ENCODE measurements around the gene TCOF1. TPM values are rescaled to one million over a fixed set of nuclear protein-coding genes. Genes with fewer than 3 reads are reported as not detected.
A peak's percentile ranks its signal among the peaks of the same experiment; 100 is the strongest.

TCOF1 gene, protein sequence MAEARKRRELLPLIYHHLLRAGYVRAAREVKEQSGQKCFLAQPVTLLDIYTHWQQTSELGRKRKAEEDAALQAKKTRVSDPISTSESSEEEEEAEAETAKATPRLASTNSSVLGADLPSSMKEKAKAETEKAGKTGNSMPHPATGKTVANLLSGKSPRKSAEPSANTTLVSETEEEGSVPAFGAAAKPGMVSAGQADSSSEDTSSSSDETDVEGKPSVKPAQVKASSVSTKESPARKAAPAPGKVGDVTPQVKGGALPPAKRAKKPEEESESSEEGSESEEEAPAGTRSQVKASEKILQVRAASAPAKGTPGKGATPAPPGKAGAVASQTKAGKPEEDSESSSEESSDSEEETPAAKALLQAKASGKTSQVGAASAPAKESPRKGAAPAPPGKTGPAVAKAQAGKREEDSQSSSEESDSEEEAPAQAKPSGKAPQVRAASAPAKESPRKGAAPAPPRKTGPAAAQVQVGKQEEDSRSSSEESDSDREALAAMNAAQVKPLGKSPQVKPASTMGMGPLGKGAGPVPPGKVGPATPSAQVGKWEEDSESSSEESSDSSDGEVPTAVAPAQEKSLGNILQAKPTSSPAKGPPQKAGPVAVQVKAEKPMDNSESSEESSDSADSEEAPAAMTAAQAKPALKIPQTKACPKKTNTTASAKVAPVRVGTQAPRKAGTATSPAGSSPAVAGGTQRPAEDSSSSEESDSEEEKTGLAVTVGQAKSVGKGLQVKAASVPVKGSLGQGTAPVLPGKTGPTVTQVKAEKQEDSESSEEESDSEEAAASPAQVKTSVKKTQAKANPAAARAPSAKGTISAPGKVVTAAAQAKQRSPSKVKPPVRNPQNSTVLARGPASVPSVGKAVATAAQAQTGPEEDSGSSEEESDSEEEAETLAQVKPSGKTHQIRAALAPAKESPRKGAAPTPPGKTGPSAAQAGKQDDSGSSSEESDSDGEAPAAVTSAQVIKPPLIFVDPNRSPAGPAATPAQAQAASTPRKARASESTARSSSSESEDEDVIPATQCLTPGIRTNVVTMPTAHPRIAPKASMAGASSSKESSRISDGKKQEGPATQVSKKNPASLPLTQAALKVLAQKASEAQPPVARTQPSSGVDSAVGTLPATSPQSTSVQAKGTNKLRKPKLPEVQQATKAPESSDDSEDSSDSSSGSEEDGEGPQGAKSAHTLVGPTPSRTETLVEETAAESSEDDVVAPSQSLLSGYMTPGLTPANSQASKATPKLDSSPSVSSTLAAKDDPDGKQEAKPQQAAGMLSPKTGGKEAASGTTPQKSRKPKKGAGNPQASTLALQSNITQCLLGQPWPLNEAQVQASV (N-terminal part only)
- 88.2 TPM for polyA plus RNA-seq (2013, experiment 1 of 4)
- 73.4 TPM for polyA plus RNA-seq (2013, experiment 2 of 4)
- 61.1 TPM for polyA plus RNA-seq (2013, experiment 3 of 4)
- 60.8 TPM for polyA plus RNA-seq (2013, experiment 4 of 4)

DNA sequence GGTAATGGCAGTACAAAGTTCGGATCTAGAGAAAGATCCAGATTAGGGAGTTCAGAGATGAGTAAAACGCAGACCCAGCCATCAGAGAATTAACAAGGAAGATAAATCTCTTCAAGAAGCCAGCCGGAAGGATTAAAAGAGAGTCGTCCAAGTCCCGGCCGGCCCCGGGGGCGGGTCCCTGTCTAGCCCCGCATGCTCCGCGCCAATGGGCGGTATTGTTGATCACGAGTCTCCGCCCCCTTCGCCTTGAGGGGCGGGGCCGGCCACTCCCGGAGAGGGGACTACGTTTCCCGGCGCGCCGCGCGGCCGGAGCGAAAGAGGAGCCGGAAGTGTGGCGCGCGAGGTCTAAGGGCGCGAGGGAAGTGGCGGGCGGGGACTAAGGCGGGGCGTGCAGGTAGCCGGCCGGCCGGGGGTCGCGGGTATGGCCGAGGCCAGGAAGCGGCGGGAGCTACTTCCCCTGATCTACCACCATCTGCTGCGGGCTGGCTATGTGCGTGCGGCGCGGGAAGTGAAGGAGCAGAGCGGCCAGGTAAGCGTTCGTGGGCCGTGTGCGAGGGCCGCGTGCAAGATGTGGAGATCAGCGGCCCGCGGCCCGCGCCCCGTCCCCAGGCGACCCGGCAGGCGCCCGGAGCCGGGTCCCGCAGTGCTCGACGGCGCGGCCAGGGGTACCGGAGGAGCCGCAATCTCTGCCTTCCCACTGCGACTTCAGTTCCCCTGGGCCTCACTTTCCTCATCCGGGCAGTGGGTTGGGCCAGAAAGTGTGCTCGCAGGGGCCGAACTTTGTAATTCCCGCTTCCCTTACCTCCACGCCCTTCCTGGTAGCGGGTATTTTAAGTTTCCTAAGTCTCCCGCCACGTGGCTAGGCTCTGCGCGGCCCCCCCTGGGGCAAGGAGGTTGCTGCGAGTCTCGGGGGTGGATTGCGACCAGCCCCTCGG, at the start of gene TCOF1:
TCOF1 (plus strand) TSS at position 372 of the 935 bp plus-strand sequence; CDS start at position 422, 50 bp downstream.
- H3K27me3 ChIP-seq (ENCODE audit: control insufficient read depth, insufficient read depth, low read length, poor library complexity, severe bottlenecking): no peaks in the 10 kb centered on the region
- no peak within 1 kb of the TSS for H3K27ac ChIP-seq (ENCODE audit: insufficient read depth, low read depth, low read length, poor library complexity, severe bottlenecking)
- H3K36me3 ChIP-seq (ENCODE audit: control insufficient read depth, insufficient read depth, low read length): peaks cover 11% of the 10 kb centered on the region
- peak within 1 kb of the TSS; percentile 58 for H3K4me3 ChIP-seq (ENCODE audit: insufficient read depth, low read depth, low read length)
- 1% methylated on average over 90 of the region's 90 CpGs for WGBS, 2 experiments
- H3K9me3 ChIP-seq (ENCODE audit: control insufficient read depth, low read length): no peaks in the 10 kb centered on the region
- H3K4me1 ChIP-seq (ENCODE audit: control insufficient read depth, insufficient read depth, low read length): no peaks in the 10 kb centered on the region

DNA sequence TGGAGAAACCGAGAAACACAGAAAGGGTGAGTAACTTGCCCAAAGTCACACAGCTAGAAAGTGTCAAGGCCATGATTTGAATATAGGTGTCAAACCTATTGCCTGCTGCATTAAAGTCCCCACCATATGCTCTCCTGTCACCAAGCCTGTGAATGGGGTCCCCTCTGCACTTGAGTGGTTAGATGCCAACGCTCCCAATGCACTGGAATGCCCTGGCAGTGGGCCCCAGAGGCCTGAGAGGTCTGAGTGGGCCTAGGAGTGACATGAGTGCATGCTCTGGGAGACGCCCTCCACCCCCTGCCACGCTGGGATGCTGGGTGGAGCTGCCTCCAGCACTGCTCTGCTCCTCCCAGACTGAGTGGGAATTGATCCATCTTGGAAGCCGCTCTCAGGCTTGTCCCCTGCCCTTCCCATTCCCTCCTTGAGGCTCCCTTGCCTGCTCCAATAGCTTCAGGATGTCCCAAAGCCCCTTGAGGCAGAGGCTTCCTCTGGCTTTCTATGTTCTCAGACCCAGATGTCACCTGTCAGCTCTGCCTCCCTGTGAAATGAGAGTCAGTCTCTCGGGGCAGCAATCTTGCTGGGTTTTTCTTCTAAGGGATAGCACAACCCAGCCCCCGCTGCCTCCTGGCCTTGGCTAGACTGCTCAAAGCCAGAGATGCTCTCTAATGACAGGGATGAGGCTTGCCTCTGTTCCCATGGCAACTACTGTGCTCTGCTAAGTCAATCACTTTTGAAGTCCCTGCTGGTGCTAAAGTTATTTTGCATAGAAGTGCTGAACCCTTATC, 48.2 kb upstream of the TCOF1 start:
- H3K9me3 ChIP-seq (ENCODE audit: control insufficient read depth, low read length): no peaks in the 10 kb centered on the region
- peak overlapping the region; percentile 45 for H3K27ac ChIP-seq (ENCODE audit: insufficient read depth, low read depth, low read length, poor library complexity, severe bottlenecking)
- no peaks in the 10 kb centered on the region for H3K36me3 ChIP-seq (ENCODE audit: control insufficient read depth, insufficient read depth, low read length)
- H3K27me3 ChIP-seq (ENCODE audit: control insufficient read depth, insufficient read depth, low read length, poor library complexity, severe bottlenecking): no peaks in the 10 kb centered on the region
- peaks cover 13% of the 10 kb centered on the region for H3K4me1 ChIP-seq (ENCODE audit: control insufficient read depth, insufficient read depth, low read length)
- WGBS, 2 experiments: 62 to 65% methylated on average over 7 of the region's 7 CpGs
- H3K4me3 ChIP-seq (ENCODE audit: insufficient read depth, low read depth, low read length): no peak overlapping the region

DNA sequence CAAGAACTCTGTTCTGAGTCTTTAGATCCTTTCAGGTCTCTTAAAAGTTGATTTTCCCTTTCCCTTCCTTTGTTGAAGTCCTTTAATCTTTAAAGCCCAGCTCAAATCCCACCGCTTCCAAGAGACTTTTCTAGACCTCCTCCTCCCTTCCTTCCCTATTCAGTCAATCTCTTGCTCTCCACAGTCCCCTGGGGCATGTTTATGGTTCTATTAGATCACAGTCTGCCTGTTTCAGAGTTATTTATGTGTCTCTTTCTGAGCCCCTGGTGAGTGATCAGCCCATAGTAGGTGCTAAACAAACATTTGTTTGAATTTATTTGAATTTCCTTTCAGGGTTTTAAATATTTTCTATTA, 47.6 kb upstream of the TCOF1 start:
- H3K4me3 ChIP-seq (ENCODE audit: insufficient read depth, low read depth, low read length): no peak overlapping the region
- no peaks in the 10 kb centered on the region for H3K27me3 ChIP-seq (ENCODE audit: control insufficient read depth, insufficient read depth, low read length, poor library complexity, severe bottlenecking)
- no peaks in the 10 kb centered on the region for H3K9me3 ChIP-seq (ENCODE audit: control insufficient read depth, low read length)
- H3K4me1 ChIP-seq (ENCODE audit: control insufficient read depth, insufficient read depth, low read length): peaks cover 11% of the 10 kb centered on the region
- no peaks in the 10 kb centered on the region for H3K36me3 ChIP-seq (ENCODE audit: control insufficient read depth, insufficient read depth, low read length)
- H3K27ac ChIP-seq (ENCODE audit: insufficient read depth, low read depth, low read length, poor library complexity, severe bottlenecking): peak overlapping the region; percentile 45
- WGBS, 2 experiments: 32 to 45% methylated on average over 1 of the region's 1 CpG

GRCh38 chr5:150310246-150310645, 47.3 kb upstream of the TCOF1 start:
- Histone ChIP-seq H3K9me3 (ENCODE audit: control insufficient read depth, low read length) (no peaks in the 10 kb centered on the region), H3K27ac (ENCODE audit: insufficient read depth, low read depth, low read length, poor library complexity, severe bottlenecking) (no peak overlapping the region), H3K27me3 (ENCODE audit: control insufficient read depth, insufficient read depth, low read length, poor library complexity, severe bottlenecking) (no peaks in the 10 kb centered on the region), H3K4me3 (ENCODE audit: insufficient read depth, low read depth, low read length) (no peak overlapping the region), H3K4me1 (ENCODE audit: control insufficient read depth, insufficient read depth, low read length) (peaks cover 11% of the 10 kb centered on the region), H3K36me3 (ENCODE audit: control insufficient read depth, insufficient read depth, low read length) (no peaks in the 10 kb centered on the region)
- WGBS, 2 experiments: 98 to 100% methylated on average over 3 to 5 of the region's 5 CpGs

DNA sequence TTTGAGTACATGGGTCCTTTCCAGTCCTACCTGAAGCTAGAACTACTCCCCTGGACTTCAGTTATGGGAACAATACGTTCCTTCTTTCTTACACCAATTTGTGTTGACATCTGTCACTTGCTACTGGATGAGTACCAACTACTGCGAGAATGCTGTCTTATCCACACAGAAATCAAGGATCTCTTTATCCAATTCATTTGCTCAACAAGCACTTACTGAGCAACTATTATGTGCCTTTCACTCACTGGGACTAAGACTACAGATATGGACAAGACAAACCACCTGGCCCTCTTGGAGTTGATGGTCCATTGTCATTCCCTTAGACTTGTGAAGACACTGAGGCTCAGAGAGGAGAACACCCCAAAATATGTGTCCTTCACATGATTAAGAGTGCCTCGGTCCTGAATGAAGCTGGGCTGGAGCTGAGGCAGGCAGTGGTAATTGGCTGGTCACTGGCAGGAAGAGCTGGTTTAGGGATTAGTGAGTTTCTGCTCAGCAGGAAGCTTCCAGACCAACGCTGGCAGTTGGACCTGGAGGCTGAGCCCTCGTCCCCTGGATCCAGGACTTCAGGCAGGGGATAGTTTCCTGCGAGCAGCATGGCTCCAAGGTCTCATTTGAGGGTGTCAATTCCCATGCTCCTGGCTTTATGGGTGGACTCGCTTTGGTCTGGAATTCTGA, 46.3 kb upstream of the TCOF1 start:
- no peak overlapping the region for H3K4me3 ChIP-seq (ENCODE audit: insufficient read depth, low read depth, low read length)
- H3K36me3 ChIP-seq (ENCODE audit: control insufficient read depth, insufficient read depth, low read length): no peaks in the 10 kb centered on the region
- H3K27ac ChIP-seq (ENCODE audit: insufficient read depth, low read depth, low read length, poor library complexity, severe bottlenecking): no peak overlapping the region
- WGBS, 2 experiments: 68% methylated on average over 7 of the region's 7 CpGs
- H3K9me3 ChIP-seq (ENCODE audit: control insufficient read depth, low read length): no peaks in the 10 kb centered on the region
- no peaks in the 10 kb centered on the region for H3K27me3 ChIP-seq (ENCODE audit: control insufficient read depth, insufficient read depth, low read length, poor library complexity, severe bottlenecking)
- H3K4me1 ChIP-seq (ENCODE audit: control insufficient read depth, insufficient read depth, low read length): peaks cover 11% of the 10 kb centered on the region

DNA sequence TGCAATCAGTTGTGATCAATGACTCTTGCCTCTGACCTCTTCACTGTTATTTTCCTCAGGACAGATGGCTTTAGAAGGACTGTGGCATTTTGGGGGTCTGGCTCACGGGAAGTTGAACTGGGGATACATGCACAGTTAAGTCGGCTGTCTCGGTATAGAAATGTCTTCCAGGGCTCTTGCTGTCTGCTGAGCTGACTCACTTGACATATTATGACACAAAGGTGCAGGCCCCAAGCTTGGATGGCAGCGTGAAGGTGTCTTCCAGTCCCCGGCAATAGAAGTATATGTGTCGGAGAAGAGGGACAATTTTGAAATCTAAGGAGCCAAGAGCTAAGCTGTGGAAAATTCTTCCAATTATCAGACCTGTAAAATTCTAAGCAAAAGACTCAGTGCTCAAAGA, 45.0 kb upstream of the TCOF1 start:
- Histone ChIP-seq H3K4me1 (ENCODE audit: control insufficient read depth, insufficient read depth, low read length) (peaks cover 11% of the 10 kb centered on the region), H3K27me3 (ENCODE audit: control insufficient read depth, insufficient read depth, low read length, poor library complexity, severe bottlenecking) (no peaks in the 10 kb centered on the region), H3K9me3 (ENCODE audit: control insufficient read depth, low read length) (no peaks in the 10 kb centered on the region), H3K4me3 (ENCODE audit: insufficient read depth, low read depth, low read length) (no peak overlapping the region), H3K27ac (ENCODE audit: insufficient read depth, low read depth, low read length, poor library complexity, severe bottlenecking) (no peak overlapping the region), H3K36me3 (ENCODE audit: control insufficient read depth, insufficient read depth, low read length) (no peaks in the 10 kb centered on the region)
- 94 to 95% methylated on average over 6 of the region's 6 CpGs for WGBS, 2 experiments

DNA sequence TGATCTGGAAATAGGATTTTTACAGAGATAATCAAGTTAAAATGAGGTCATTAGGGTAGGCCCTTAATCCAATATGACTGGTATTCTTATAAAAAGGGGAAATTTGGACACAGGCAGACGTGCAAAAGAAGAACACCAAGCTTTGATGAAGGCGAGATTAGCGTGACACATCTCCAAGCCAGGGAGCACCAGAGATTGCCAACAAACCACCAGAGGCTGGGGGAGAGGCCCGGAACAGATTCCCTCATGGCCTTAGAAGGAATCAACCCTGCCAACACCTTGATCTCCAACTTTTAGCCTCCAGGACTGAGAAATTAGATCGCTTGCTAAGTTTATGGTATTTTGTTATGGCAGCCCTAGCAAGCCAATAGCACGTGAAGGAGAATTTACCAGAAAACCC, 44.0 kb upstream of the TCOF1 start:
- no peak overlapping the region for H3K4me3 ChIP-seq (ENCODE audit: insufficient read depth, low read depth, low read length)
- H3K4me1 ChIP-seq (ENCODE audit: control insufficient read depth, insufficient read depth, low read length): peaks cover 11% of the 10 kb centered on the region
- no peaks in the 10 kb centered on the region for H3K36me3 ChIP-seq (ENCODE audit: control insufficient read depth, insufficient read depth, low read length)
- H3K9me3 ChIP-seq (ENCODE audit: control insufficient read depth, low read length): no peaks in the 10 kb centered on the region
- 93 to 95% methylated on average over 6 of the region's 6 CpGs for WGBS, 2 experiments
- H3K27ac ChIP-seq (ENCODE audit: insufficient read depth, low read depth, low read length, poor library complexity, severe bottlenecking): no peak overlapping the region
- no peaks in the 10 kb centered on the region for H3K27me3 ChIP-seq (ENCODE audit: control insufficient read depth, insufficient read depth, low read length, poor library complexity, severe bottlenecking)

- Histone ChIP-seq H3K9me3 (ENCODE audit: control insufficient read depth, low read length) (no peaks in the 10 kb centered on the region), H3K27me3 (ENCODE audit: control insufficient read depth, insufficient read depth, low read length, poor library complexity, severe bottlenecking) (no peaks in the 10 kb centered on the region), H3K4me3 (ENCODE audit: insufficient read depth, low read depth, low read length) (no peak overlapping the region), H3K27ac (ENCODE audit: insufficient read depth, low read depth, low read length, poor library complexity, severe bottlenecking) (no peak overlapping the region), H3K36me3 (ENCODE audit: control insufficient read depth, insufficient read depth, low read length) (no peaks in the 10 kb centered on the region), H3K4me1 (ENCODE audit: control insufficient read depth, insufficient read depth, low read length) (peaks cover 14% of the 10 kb centered on the region)
- WGBS, 2 experiments: 75 to 82% methylated on average over 6 of the region's 6 CpGs
Measured at GRCh38 chr5:150313921-150314716, 43.4 kb upstream of the TCOF1 start.
